Epithelial cell of esophagus (primary cell): ENCODE results near the gene MED14.

Experiments used
- DNase-seq: peaks from one replicate; pipeline ENCODE4 v3.0.0; 2010; ENCODE audit warnings: low read depth
- H3K4me3 ChIP-seq: 2 replicates; pipeline ENCODE4 v1.5.1; 2011; ENCODE audit warnings: mild to moderate bottlenecking, low read length, control low read depth
- TF ChIP-seq, protein P1 (sequence below): IDR thresholded peaks from 2 replicates; pipeline ENCODE4 v1.5.1; 2011; ENCODE audit warnings: low read depth, mild to moderate bottlenecking, low read length, control low read depth, inconsistent platforms; ENCODE audit not compliant: insufficient read depth; ENCODE audit errors: missing control alignments

Gene MED14

DNA sequence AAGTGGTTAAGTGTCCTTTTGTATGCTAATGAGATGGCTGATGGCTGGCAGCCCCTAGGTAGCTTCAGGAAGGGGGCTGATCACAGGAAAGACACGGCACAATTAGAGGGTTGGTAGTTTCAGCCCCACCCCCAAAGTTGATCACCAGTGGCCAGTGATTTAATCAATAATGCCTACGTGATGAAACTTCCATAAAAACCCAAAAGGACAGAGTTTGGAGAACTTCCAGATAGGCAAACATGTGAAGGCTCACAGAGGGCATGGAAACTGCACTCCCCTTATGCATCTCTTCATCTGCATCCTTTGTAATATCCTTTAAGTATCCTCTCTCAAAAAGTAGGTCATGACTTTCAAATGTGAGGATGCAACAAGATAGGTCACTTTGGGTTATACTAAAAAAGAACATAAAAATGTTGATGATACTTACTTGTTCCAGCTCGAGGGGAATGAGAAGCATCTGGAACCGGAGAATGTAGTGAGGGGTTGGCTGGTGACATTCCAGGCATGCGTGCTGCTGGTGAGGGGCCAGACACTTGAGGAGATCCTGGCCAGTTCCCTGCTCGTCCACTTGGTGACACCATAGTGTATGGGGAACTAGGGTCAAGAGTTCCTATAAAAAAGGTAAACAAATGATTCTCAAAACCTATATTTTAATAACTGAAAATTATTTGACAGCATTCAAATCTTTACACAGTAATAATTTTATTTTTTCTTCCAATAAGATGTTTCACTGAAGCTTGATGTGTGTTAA, 71.3 kb downstream of the MED14 start:
- DNase-seq, result peak; percentile 1
- no peak overlapping the region for H3K4me3 ChIP-seq
- TF ChIP-seq, protein P1, sequence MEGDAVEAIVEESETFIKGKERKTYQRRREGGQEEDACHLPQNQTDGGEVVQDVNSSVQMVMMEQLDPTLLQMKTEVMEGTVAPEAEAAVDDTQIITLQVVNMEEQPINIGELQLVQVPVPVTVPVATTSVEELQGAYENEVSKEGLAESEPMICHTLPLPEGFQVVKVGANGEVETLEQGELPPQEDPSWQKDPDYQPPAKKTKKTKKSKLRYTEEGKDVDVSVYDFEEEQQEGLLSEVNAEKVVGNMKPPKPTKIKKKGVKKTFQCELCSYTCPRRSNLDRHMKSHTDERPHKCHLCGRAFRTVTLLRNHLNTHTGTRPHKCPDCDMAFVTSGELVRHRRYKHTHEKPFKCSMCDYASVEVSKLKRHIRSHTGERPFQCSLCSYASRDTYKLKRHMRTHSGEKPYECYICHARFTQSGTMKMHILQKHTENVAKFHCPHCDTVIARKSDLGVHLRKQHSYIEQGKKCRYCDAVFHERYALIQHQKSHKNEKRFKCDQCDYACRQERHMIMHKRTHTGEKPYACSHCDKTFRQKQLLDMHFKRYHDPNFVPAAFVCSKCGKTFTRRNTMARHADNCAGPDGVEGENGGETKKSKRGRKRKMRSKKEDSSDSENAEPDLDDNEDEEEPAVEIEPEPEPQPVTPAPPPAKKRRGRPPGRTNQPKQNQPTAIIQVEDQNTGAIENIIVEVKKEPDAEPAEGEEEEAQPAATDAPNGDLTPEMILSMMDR, result peak; percentile 16

DNA sequence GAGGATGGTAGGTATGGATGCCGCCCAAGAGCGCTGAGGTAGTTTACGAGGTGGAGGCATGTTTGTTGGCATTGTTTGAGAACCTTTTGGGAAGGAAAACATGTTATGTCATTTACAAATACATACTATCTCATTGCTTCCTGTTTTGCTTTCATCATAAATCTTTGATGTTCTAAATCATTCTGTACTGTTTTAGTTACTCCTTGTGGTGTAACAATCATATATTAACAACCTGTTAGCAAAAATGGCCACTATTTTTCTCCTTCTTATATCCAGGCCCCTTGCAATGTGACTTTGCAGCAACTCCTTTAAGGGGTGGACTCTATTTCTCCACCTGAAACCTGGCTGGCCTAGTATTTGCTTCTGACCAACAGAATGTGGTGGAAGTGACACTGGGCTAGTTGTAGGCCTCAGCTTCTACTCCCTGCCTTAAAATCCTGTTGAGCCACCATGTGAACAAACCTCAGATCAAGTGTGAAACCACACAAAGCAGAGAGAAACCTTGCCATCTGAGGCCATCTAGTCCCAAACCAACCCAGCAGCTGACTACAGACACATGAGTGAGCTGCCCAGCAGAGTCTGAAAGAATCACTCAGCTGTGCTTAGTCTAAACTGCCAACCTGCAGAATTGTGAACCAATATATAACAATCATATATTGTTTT, 72.1 kb downstream of the MED14 start:
- TF ChIP-seq, protein P1, result no peak
- H3K4me3 ChIP-seq, result no peak overlapping the region
- DNase-seq, result no peak

DNA sequence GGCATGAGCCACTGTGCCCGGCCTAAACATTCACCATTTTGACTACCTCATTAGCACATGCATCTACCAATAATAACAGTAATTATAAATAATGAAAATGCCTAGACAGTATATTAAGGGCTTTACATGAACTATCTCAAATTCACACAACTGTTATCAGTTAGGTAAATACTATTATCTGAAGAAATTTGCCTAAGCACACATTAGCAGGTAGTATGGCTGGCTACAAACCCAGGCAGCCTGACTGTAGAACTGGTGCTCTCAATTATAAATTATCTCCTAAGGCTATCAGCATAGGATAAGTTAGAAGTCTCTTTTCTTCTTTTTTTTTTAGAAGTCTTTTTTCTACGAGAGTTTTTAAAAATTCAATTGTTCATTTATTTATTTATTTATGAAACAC, 73.9 kb downstream of the MED14 start:
- H3K4me3 ChIP-seq, result no peak overlapping the region
- TF ChIP-seq, protein P1, result no peak
- no peak for DNase-seq

DNA sequence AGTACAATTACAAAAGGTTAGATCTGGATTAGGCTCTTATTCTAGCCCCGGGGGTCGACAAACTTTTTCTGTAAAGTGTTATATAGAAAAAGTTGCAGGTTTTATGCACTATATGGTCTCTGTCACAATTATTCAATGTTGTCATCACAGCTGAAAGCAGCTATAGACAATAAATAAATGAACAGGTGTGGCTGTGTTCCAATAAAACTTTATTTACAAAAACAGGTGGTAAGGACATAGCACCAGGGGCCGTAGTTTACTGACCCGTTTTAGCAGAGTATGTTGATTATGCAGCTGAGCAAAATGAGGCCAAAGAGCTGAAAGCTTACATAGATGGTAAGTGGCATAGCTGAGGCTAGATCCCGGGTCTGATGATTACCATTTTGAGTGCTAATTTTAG, 75.0 kb downstream of the MED14 start:
- no peak overlapping the region for H3K4me3 ChIP-seq

DNA sequence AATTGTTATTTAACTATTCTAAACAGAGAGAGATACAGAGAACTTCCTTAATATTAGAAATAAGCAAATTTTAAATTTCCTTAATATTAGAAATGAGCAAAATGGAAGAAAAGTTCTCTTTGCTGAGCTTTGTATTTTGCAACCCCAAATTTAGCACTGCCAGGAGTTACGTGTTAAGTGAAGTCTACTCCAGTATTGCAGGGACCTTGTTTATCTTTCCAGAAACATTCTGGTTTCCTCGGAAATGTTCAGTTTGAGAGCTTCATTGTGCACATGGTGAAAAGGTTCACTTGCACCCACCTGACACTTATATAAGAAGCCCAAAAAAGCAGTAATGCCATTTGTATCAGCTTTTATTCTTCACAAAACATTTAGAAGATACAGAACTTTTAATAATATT, 81.8 kb downstream of the MED14 start:
- H3K4me3 ChIP-seq, result no peak overlapping the region
- no peak for DNase-seq

More for the DNA sequence above, 75.0 kb downstream of the MED14 start:
- DNase-seq, result no peak
- TF ChIP-seq, protein P1, result no peak

DNA sequence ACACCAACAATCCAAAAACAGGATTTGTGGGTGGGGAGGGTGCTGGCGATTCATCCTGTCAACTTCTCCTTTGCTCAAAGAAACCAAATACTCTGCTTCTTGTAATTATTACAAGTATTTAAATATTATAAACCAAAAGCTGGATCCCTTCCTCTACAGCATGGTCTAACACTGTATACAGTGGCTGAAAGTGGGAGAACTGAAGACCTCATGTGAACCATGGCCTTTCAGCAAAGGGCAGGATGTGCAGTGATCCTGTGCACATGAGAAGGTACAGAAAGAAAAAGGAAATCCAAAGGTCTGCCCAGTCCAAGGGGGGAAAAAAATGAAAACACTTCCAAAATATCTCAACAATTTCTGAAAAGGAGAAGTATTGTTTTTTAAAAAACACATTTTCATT, 82.7 kb downstream of the MED14 start:
- H3K4me3 ChIP-seq, result no peak overlapping the region
- DNase-seq, result no peak
- TF ChIP-seq, protein P1, result no peak

More for the DNA sequence above, 81.8 kb downstream of the MED14 start:
- TF ChIP-seq, protein P1, result no peak
